NCI-H2081 treated with DMSO at 0.1 percent for 48 hours (cell line): Measurements from ENCODE around the gene SHISA9.

Experiments used
- DNase-seq: peaks from one replicate; lab custom pipeline; 2025; lab: John Stamatoyannopoulos, UW

Gene SHISA9

GRCh38 chr16:13178318-13178717 is 276.9 kb downstream of the SHISA9 start:
- no peak for DNase-seq

- DNase-seq = no peak
These were observed 280.0 kb downstream of the SHISA9 start for GRCh38 chr16:13181432-13181831.

GRCh38 chr16:13186813-13187212 is 285.4 kb downstream of the SHISA9 start:
- DNase-seq = no peak

GRCh38 chr16:13189250-13189649 is 287.9 kb downstream of the SHISA9 start:
- no peak for DNase-seq

GRCh38 chr16:13193721-13194120 is 292.3 kb downstream of the SHISA9 start:
- no peak for DNase-seq

- DNase-seq = no peak
These were observed 293.4 kb downstream of the SHISA9 start for GRCh38 chr16:13194766-13195165.

GRCh38 chr16:13203725-13204124 is 302.3 kb downstream of the SHISA9 start:
- no peak for DNase-seq

- no peak for DNase-seq
These were observed 304.0 kb downstream of the SHISA9 start for GRCh38 chr16:13205352-13205751.

GRCh38 chr16:13206606-13207005 is 305.2 kb downstream of the SHISA9 start:
- no peak for DNase-seq

GRCh38 chr16:13207151-13207550 is 305.8 kb downstream of the SHISA9 start:
- DNase-seq = no peak

- DNase-seq = no peak
These were observed 322.3 kb downstream of the SHISA9 start for GRCh38 chr16:13223666-13224065.

- no peak for DNase-seq
These were observed 327.6 kb downstream of the SHISA9 start for GRCh38 chr16:13229039-13229438.

- DNase-seq = no peak
These were observed 330.0 kb downstream of the SHISA9 start for GRCh38 chr16:13231365-13231764.

GRCh38 chr16:13234999-13235398 is 333.6 kb downstream of the SHISA9 start:
- no peak for DNase-seq

GRCh38 chr16:13236308-13236707 is 334.9 kb downstream of the SHISA9 start:
- DNase-seq = no peak

GRCh38 chr16:13238182-13238581 is 336.8 kb downstream of the SHISA9 start:
- DNase-seq = no peak

GRCh38 chr16:13242201-13242600 is 340.8 kb downstream of the SHISA9 start:
- DNase-seq = no peak

GRCh38 chr16:13244770-13245169 is 343.4 kb downstream of the SHISA9 start:
- no peak for DNase-seq

GRCh38 chr16:13245713-13246377 is 344.4 kb downstream of the SHISA9 start:
- DNase-seq = no peak

GRCh38 chr16:13254998-13255614 is 353.7 kb downstream of the SHISA9 start:
- DNase-seq = no peak

GRCh38 chr16:13262270-13263090 is 361.1 kb downstream of the SHISA9 start:
- no peak for DNase-seq

- DNase-seq = no peak
These were observed 363.6 kb downstream of the SHISA9 start for GRCh38 chr16:13264749-13265552.
